RKO (cell line): Measurements from ENCODE around the gene PRG3.
A peak's percentile ranks its signal among the peaks of the same experiment; 100 is the strongest.
"Not testable (repeated sequence)": the region's sequence is repeated elsewhere in the genome, so short reads cannot be mapped to it uniquely, and the experiment has no call there.

Experiments used
- DNase-seq: peaks from one replicate; pipeline ENCODE4 v3.0.0-alpha.2; 2016; ENCODE audit warnings: low spot score

PRG3 gene

DNA sequence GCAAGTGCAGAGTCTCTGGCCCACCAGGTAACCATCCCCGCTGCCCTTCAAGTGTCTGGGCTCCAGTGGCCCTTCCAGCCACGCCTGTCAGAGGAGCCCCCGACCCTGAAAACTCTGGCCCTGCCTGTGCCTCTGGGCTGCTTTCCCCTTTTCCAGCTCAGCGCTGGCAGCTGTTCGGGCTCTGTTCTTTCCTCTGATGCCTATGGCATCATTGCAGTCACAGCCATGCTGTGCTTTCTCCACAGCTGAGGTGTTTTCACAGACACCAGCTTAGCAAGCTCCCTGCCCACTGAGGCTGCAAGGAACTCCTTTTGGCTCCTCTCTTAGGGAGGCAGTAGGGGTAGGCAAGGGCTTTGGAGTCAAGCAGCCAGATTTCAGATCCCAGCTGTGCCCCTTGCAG lies 21.6 kb downstream of the PRG3 start:
- no peak for DNase-seq

DNA sequence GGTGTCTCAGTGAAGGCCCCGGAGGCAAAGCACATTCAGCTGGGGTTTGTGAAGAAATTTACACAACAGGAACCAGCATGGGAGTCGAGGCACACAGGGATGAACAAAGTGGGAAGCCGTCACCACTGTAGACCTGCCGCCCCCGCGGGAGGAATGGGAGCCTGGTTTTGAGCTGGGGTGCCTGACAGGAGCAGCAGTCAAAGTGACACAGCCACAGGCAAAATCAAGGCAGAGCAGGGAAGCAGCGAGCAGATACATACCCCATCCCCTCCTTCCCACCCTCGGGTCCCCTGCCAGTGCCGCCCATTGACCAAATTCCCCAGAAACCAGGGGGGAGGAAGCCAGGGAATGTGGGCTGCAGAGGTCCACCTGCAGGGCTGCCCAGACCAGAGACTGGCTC lies 22.0 kb downstream of the PRG3 start:
- DNase-seq = no peak

DNA sequence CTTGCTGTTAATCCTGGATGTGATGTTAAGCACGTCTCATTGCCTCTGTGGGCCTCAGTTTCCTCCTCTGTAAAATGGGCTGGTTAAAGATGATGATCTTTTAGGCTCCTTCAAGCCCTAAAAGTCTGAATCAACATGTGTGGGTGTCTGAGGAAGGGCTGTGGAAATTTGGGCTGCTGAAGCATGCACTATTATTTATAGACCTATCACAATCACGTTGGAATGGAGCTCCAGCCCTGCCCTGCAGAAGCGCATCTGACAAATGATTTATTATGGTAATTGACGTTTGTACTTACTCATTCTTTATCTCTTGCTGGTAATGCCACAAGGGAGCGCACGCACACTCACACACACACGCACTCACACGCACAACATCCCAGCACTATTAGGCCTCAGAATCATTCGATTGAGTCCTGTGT lies 22.4 kb downstream of the PRG3 start:
- peak; percentile 34 for DNase-seq

DNA sequence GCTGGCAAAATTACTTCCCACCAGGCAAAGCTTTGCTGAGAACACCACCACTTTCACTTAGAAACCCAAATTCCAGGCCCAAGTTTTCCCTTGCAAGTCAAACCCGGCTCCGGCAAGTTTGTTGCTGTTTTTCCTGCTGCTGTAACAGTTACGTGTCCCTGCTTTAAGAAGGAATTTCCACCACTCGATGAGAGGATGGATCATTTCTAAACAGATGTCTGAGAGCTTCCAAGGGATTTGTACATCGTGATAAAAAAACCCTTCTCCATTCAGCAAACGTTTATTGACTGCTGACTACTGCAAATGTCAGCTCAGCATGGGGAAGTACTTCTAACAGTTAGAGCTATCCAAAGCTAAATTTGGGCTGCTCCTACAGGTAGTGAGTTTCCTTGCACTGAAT lies 23.1 kb downstream of the PRG3 start:
- no peak for DNase-seq

DNA sequence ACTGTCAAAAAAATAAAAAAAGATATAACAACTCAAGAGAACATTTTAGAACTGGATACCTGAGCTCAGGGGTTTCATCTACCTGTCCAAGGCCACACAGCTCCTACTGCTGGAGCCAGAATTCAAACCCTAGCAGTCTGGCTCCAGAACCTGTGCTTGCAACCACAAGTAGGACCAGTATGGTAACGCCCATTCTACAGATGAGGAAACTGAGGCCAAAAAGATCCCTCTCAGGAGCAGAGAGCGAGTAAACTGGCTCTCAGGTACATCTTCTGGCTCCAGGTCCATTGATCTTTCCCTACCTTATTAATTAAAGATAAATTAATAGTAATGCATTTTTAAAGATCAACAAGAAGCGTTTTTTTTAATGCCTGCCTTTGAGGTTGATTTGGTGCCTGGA lies 23.6 kb downstream of the PRG3 start:
- DNase-seq = no peak

DNA sequence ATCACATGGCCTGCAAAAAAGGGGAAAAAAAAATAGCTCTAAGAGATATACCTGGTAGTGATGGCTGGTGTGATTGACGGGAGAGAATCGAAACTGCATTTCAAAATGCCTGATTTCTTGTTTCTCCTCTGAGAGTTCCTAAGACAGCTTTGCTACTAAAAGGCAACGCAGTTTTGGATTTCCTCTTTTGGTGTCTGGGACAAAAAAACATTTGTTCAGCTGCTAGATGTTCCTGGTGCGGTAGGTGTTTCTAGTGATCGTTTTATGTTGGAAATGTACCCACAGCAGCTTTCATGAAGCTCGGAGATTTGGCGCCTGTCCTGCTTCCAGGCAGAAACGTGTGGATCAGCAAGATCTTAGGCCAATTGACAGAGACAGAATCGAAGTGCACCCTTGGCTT lies 24.7 kb downstream of the PRG3 start:
- DNase-seq = no peak

DNA sequence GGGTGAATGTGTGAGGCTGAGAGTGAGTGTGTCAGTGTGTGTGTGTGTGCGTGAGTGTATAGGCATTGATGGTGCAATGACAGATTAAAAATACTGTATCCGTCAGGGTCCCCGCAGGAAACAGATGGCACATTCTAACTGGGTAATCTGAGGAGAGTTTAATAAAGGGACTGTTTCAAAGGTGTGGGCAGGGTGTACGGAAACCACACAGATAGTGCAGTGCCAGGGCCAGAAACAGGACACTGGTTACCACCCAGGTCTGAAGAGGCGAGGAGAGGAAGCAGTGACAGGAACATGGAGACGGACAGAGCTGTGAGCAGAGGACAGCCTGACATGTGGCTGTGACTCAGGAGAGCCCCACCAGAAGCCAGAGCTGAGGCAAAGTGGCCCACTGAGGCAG lies 26.3 kb downstream of the PRG3 start:
- no peak for DNase-seq

DNA sequence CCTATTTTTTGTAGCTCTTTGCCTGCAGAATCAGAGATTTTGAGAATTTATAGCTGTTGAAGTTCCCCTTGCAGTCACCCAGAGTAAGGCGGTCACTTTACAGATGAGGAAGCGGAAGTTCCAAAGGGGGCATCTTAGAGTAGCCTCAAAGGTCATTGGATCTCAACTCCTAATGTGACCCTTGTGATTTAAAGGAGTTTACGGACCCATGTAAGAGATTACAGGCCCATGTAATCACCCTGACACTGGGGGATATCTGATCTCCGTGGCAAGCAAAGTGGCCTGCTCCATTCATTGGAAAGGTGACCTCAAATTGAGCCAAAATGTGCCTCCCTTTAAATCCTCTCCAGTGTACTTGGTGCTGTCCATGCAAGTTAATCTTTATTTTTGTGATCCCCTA lies 27.1 kb downstream of the PRG3 start:
- DNase-seq = no peak

DNA sequence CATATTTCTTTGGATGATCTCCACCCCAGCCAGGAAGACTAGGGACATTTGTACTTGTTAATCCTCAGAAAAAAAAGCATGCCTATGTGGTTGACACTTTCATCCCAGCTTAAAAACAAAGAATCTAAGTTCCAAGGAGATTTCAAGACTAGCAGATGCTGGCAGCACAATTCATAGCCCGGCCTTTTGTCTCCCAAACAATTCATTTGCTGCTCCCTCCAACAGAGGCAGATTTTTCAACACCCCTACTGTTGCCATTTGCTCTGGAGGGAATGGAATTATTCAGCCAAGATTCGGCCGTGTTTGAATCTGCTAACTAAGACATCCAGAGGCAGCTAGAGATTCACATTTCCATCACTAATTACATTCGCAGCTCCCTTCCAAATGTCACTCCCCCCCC lies 27.5 kb downstream of the PRG3 start:
- no peak for DNase-seq

DNA sequence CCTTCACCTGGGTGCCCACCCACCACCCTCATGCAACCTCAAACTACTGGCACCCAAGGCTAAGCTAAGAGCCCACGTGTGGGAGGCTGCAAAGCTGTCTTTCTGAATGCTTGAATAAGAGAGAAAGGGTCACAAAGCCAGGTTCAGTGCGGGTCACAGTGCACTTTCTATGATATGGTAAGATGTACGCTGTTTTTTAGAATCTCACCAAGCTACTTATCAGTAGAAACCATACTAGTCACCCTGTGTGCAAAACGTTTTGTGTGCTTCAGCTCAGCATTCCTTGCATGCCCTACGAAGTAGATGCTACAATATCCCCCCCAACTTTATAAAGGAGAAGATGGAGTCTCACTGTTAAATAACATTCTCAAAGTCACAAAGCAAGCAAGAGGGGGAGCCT lies 27.9 kb downstream of the PRG3 start:
- no peak for DNase-seq

DNA sequence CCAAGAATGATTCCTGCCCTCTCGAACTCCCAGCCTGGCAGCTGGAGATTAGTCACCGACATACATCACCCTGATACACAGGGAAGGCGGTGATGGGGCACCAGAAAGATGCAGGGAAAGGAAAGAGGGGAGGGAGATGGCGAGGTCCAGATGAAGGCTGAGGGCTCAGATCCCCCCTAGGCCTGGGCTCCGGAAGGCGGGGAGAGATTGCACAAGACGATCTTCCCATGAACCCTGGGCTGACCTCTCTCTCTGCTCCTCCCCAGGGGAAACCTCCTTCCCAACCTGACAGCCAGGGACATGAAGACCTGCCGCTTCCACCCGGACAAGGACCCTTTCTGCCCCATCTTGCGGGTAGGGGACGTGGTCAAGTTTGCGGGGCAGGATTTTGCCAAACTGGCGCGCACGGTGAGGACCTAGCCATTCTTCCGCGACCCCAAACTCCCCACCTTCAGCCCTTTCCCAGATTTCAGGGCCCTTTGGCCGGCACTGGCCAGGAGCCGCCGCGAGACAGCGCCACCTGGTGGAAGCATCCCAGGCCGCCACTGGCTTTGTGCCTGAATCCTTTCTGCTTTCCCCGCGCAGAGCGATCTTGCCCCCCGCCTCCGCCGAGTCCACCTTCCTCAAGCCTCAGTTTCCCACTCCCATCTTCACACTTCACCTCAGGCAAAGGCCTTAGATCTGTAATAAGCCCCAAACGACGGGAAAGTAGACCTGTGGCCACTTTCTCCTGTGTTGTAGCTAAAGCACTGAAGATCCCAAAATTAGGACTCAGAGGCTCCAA lies 31.3 kb downstream of the PRG3 start:
- peak; percentile 62 for DNase-seq

DNA sequence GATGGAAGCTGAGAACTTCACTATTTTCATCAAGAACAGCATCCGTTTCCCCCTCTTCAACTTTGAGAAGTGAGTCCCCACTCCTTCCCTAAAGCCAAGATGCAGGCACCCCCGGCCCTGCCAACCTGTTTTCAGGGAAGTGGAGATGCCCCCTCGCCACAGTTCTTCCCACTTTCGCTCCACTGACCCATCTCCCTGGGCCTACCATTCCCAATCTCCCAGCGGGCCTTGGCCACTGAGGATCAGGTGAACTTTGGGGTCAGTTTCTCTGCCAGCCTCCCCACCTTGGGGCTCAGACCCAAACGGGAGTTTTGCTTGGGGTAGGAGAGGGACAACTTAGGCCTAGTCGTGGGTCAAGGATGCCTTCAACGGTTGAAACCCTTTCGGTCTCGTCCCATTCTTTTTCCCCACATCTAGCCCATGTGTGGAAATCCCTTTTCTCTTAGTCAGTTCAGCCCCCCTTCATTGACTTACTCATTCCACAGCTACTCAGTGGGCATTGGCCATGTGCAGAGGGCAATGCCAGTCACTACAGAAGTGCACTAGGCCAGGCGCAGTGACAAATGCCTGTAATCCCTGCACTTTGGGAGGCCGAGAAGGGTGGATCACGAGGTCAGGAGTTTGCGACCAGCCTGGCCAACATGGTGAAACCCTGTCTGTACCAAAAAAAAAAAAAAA lies 32.2 kb downstream of the PRG3 start:
- no peak for DNase-seq

DNA sequence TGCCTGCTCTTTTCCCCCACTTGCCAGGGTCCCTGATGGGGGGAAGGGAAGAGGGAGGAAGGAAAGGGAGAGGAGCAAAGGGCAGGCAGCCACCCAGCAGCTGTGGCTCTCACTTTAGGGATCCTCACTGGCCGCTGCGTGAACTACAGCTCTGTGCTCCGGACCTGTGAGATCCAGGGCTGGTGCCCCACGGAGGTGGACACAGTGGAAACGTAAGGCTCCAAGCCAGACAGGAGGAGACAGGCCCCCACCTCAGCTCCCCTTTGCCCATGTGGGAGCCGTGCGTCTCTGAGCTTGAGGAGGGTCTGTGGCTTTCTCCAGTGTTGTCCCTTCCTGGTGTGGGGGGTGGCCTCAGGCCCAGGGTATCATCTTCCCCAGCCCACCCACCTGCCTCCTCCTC lies 32.9 kb downstream of the PRG3 start:
- no peak for DNase-seq

DNA sequence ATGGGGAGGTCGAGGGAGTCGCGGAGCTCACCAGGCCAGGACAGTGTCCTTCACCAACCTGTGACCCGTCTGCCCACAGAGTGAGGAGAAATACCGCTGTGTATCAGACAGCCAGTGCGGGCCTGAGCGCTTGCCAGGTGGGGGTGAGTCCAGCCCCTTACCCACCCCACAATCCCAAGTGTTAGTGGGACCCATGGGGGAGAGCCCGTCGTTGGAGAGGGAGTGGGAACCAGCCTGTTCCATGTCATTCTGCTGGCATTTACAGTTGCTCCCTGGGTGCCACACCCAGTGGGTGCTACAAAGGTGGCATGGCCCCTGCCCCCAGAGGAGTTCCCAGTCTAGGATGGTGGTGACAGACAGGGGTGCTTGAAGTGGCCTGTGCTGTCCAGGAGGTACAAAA lies 33.6 kb downstream of the PRG3 start:
- DNase-seq = no peak

DNA sequence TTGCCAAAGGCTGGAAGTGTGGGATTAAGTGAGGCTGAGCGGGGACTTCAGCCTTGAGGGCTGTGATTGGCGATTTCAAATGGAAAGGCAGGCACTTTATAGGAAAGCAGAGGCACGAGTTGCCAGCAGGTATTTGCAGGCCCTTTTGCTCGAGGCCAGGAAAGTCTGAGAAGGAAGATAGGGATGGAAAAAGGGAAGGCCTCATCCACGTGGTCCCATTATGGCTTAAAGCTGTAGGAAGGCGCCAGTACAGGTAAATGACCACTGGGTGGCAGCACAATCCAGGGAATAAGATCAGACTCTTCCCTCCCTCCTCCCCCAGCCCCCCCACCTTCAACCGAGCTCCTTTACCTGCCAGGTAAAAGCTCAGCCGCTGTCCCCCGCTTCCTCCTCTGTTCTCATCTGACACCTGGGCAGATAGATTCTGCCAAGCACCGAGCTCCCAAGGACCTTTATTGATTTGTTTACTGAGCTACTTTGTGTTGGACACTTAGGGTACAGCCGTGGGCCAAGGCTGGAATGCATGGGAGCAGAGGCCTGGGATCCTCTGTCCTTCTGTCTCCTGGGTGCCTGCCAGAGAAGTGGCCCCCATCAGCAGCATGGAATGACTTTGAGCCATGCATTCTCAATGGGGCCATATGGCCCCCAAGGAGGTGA lies 35.3 kb downstream of the PRG3 start:
- peak; percentile 74 for DNase-seq

DNA sequence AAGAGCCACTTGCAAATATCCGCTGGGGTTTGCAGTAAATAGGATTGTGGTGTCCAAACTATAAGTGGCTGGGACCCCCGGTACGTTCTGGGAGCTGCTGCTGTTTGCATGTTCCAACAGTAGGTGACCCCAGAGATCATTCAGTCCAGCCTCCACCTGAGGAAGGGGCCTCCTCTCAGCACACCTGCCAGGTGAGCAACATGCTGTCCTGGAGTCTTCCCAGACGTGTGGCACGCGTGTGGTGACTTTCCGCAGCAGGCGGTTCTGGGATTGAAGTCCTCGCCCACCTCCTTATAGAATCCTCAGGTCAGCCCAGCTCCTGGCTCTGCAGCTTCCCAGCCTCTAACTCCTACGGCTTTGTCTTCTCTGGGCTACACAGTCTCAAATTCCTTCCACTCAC lies 36.1 kb downstream of the PRG3 start:
- DNase-seq = no peak

DNA sequence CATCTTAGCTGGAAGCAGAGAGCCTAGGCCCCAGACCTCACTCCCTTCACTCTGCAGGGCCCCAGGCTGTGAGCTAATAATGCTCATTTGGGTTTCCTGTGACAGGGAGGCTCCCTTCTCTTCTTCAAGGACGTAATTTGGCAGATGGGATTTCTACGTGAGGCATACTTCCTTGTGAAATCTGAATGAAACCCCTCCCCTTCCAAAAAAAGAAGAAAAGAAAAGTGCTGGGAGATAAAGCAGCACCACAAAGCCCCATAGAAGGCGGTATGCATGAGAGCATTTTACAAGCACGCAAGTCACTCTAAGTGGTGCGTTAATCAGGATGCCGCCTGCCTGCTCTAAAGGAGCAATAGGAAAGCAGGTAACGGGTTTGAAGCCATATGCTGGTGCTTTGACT lies 37.1 kb downstream of the PRG3 start:
- DNase-seq = no peak

DNA sequence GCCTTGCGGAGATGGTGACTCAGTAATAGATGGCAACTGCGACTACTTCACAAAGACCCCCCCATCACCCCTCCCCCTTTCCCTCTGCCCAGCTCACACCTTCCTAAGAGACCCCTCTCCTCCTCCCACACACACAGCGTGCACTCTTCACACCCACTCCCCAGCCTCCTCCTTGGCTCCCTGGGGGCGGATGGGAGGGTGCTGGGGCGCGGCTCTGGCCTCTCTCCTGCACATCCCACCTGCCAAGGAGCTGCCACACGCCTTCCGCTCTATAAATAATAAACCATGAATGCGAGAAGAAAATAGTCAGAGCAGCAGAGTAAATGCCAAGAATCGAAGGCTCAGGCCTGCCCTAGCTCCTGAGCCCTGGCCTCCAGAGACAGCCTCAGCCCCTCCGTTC lies 38.2 kb downstream of the PRG3 start:
- no peak for DNase-seq

DNA sequence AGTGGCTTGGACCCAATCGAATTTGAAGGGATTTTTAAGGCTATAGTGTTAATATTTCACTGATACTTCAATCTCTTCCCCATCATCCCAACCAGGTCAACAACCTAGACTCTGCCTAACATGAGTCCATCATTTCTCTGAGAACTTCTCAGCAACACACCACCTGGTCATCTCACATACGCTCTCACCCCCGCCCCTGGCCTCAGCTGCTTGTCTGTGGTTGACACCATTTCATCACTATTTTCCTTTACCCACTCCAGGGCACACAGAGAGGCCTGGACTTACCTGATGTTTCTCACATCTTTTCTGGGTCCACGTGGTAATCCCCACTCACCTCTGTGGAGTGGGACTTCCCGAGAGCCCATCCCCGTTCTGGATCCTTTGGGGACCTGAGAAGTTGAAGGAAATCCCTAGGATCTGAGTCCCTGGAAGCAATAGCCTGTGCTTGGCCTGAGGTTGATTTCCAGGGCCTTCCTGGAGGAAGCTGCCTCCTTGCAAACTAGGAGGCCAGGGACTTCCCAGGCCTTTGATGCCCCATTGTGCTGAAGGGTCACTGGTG lies 39.6 kb downstream of the PRG3 start:
- no peak for DNase-seq

DNA sequence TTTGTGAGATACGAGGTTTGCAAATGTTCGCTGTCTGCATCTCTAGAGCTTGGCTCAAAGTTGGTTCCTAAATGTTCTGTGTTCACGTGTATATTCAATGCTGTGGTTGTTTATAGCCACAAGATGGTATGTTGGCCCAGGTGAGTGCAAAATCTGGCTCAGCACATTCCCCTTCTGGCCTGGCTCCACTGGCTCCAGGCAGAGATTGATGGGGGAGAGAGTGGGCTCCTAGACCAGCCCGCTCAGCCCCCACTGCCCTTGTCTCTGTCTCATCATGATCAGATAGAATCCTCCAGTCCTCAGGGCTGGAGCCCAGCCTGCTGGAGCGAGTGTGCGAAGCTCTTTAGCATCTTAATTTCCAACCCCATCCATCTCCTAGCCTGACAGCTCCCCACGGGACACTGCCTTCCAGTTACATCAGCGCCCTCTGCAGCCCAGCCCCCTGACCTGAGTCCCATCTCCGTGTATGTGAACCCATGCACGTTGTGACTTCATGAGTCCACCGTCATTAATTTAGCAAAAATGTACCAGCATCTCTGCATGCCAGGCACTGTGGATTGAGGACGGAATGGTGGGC lies 40.8 kb downstream of the PRG3 start:
- DNase-seq = no peak

DNA sequence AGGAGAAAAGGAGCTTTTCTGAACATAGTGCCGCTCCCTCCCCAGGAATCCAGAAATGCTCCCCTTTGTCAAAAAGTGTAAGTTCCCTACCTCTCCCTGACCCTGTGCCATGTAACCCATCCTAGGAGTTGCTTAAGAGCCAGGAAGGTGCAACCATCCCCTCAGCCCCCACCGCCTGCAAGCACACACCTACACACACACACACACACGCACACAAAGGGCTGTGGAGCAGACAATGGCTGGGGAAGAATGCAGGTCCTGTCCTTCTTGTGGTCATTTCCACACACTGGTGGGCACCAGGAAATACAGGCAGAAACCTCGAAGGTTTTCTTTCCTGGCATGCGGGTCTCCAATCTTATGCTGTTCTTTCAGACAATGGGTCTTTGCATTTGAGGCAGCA lies 41.6 kb downstream of the PRG3 start:
- DNase-seq = no peak

DNA sequence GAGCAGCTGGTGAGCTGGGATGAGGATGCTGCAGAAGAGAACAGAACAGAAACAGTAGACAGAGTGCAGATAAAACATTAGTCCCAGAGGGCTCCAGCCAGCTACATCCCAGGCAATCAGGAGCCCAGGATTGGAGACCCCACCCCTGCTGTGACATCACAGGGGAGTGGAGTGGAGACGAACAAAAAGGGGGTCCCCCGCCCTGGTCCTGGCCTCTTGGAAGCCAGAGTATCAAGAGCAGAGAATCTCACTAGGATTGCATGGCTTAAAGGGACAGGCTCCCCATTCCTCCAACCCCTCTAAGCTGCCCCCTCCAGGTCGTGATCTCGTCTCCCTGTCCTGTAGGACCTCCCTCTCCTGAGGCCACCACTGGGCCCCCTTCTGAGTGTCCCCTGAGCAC lies 42.8 kb downstream of the PRG3 start, which contains the start of gene P2RX3:
TSS of gene P2RX3 (plus strand) at position 211 of the 400 bp plus-strand sequence. CDS start 199 bp downstream, outside the sequence.
- DNase-seq = no peak

DNA sequence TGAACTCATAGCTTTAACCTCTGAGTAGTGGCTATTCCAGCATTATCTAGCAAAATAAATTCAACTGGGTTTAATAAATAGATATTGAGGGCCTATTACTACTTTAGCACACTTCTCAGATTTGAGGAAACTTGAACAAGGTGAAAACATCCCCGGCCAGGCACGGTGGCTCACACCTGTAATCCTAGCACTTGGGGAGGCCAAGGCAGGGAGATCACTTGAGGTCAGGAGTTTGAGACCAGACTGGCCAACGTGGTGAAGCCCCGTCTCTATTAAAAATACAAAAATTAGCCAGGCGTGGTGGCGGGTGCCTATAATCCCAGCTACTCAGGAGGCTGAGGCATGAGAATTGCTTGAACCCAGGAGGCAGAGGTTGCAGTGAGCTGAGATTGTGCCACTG lies 44.1 kb downstream of the PRG3 start:
- not testable (repeated sequence) for DNase-seq
